Esophagus squamous epithelium (tissue), 5 donors: ENCODE results near the gene GRB2. TPM values are rescaled to one million over a fixed set of nuclear protein-coding genes. Genes with fewer than 3 reads are reported as not detected.
"Not testable (repeated sequence)": the region's sequence is repeated elsewhere in the genome, so short reads cannot be mapped to it uniquely, and the experiment has no call there.

ENCODE experiments used
- DNase-seq: peaks from one replicate; lab custom pipeline; 2025; lab: John Stamatoyannopoulos, UW
- H3K27ac ChIP-seq, 4 donors: fragments of 200-600 bp; sonication (generic); one replicate each; pipeline ENCODE4 v1.5.1; 2016 to 2019; ENCODE audit warnings: mild to moderate bottlenecking in 1 of 4
- H3K27me3 ChIP-seq, 4 donors: fragments of 200-600 bp; sonication (generic); 1 replicate in 3 of 4; 2 replicates in 1 of 4; pipeline versions ENCODE4 v1.5.1 to v1.6.0; 2017 to 2021; ENCODE audit warnings: antibody characterized with exemption in 1 of 4
- H3K36me3 ChIP-seq, 3 donors: fragments of 200-600 bp; sonication (generic); one replicate each; pipeline ENCODE4 v1.5.1; 2016 to 2019
- H3K4me1 ChIP-seq, 3 donors: fragments of 200-600 bp; sonication (generic); one replicate each; pipeline ENCODE4 v1.5.1; 2017 to 2019
- H3K4me3 ChIP-seq, 4 donors: fragments of 200-600 bp; sonication (generic); 1 replicate in 3 of 4; 2 replicates in 1 of 4; pipeline ENCODE4 v1.5.1; 2016 to 2019; ENCODE audit warnings: mild to moderate bottlenecking in 2 of 4, moderate library complexity in 1 of 4
- H3K9me3 ChIP-seq, 3 donors: fragments of 200-600 bp; sonication (generic); one replicate each; pipeline ENCODE4 v1.5.1; 2016 to 2019
- POLR2A ChIP-seq, 4 donors: fragments of 450-650 bp; IDR thresholded peaks; one replicate each; pipeline ENCODE4 v1.6.1; 2017; ENCODE audit warnings: antibody characterized with exemption in 4 of 4, mild to moderate bottlenecking in 4 of 4, moderate library complexity in 3 of 4
- WGBS, 2 donors: methylation state at CpG; one replicate each; pipeline ENCODE4 v1.1.5; 2018; 5-methylcytosine and 5-hydroxymethylcytosine counted together
- intact Hi-C: fragments of 100-400 bp; cut with DNase I; formaldehyde crosslinking; loops from one replicate; pipeline ENCODE4 v1.15.0; 2022
- total RNA-seq, 4 donors: library from RNA; depleted of rRNA; stranded (reverse); fragments of >200 nt; gene quantifications; one replicate each; pipeline ENCODE4 v1.1.0, GENCODE V29; 2016
- TF ChIP-seq, protein P1 (sequence below), 6 experiments: fragments of 450-650 bp in 4 of 6; fragments of 200-600 bp in 2 of 6; sonication (generic) in 2 of 6; IDR thresholded peaks; one replicate each; pipeline ENCODE4 v1.5.1; 2016 to 2019; ENCODE audit warnings: antibody characterized with exemption in 6 of 6, mild to moderate bottlenecking in 4 of 6, moderate library complexity in 4 of 6
- donor health status: DM: yes; HTN: yes; CAD: no.

The GRB2 gene
- total RNA-seq, 4 donors from 2014 or later = 58.9 to 128 (median 107) TPM

DNA sequence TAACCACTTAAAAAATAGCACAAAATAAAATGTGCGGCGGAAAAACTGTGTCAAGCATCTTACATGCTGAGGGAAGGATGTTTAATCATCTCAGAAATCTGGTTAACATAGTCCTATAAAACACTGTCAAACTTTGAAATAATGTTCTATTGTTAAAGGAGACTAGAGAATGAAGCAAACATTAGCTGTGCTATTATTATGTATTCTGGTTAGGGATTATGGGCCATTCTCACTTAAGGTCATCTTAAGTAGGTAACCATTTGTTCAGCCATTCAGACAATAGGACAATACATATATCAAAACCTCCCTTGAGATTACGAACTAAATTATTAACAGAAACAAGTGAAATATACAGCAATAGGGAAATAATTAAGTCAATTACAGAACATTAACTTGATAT, 24.7 kb downstream of the GRB2 start:
- Histone ChIP-seq H3K36me3 (peaks cover 0 to 25% (median 0%) of the 10 kb centered on the region in 3 donors), H3K27me3 (no peaks in the 10 kb centered on the region), H3K27ac (no peak overlapping the region), H3K9me3 (no peaks in the 10 kb centered on the region), H3K4me3 (no peak overlapping the region), H3K4me1 (peaks cover 0 to 48% (median 6%) of the 10 kb centered on the region in 3 donors)
- DNase-seq = no peak
- TF ChIP-seq, protein P1, sequence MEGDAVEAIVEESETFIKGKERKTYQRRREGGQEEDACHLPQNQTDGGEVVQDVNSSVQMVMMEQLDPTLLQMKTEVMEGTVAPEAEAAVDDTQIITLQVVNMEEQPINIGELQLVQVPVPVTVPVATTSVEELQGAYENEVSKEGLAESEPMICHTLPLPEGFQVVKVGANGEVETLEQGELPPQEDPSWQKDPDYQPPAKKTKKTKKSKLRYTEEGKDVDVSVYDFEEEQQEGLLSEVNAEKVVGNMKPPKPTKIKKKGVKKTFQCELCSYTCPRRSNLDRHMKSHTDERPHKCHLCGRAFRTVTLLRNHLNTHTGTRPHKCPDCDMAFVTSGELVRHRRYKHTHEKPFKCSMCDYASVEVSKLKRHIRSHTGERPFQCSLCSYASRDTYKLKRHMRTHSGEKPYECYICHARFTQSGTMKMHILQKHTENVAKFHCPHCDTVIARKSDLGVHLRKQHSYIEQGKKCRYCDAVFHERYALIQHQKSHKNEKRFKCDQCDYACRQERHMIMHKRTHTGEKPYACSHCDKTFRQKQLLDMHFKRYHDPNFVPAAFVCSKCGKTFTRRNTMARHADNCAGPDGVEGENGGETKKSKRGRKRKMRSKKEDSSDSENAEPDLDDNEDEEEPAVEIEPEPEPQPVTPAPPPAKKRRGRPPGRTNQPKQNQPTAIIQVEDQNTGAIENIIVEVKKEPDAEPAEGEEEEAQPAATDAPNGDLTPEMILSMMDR (IDR thresholded peaks at IDR 0.05) = no peak
- no peak for TF ChIP-seq POLR2A (IDR thresholded peaks at IDR 0.05)
- intact Hi-C loops = no loop called here
- WGBS, 2 donors = 64 to 75% methylated on average over 3 of the region's 3 CpGs

DNA sequence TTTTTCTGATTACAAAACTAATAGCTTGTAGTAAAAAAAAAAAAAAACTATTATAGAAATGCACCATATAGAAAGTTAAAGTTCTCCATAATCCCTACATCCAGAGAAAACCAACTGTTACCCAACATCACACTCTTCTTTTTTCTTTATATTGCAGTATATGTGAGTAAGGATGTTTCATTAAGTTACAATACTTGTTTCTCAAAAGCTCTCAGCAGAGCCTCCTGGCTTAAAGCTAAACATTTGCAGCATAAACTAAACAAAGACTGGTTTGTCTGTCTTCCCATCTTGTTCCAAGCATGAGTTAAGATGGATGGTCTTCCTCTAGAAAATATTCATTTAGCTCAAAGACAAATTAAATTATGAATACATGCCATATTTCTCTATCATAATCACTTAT, 25.2 kb downstream of the GRB2 start:
- H3K36me3 ChIP-seq = peaks cover 0 to 26% (median 0%) of the 10 kb centered on the region in 3 donors
- peaks cover 0 to 44% (median 6%) of the 10 kb centered on the region in 3 donors for H3K4me1 ChIP-seq
- no peak overlapping the region for H3K4me3 ChIP-seq
- no peaks in the 10 kb centered on the region for H3K9me3 ChIP-seq
- no peaks in the 10 kb centered on the region for H3K27me3 ChIP-seq
- no peak overlapping the region for H3K27ac ChIP-seq
- intact Hi-C loops = no loop called here
- TF ChIP-seq POLR2A (IDR thresholded peaks at IDR 0.05) = no peak
- TF ChIP-seq, protein P1 (IDR thresholded peaks at IDR 0.05) = no peak
- no peak for DNase-seq

- WGBS, 2 donors = 69 to 94% methylated on average over 1 of the region's 1 CpG
- H3K27me3 ChIP-seq, intact Hi-C loops, DNase-seq, H3K9me3 ChIP-seq, H3K27ac ChIP-seq, H3K4me3 ChIP-seq: not testable (repeated sequence)
- Histone ChIP-seq H3K36me3 (peaks cover 0 to 35% (median 0%) of the 10 kb centered on the region in 3 donors), H3K4me1 (peaks cover 0 to 38% (median 6%) of the 10 kb centered on the region in 3 donors)
These were observed 26.1 kb downstream of the GRB2 start for GRCh38 chr17:75379426-75379825.

DNA sequence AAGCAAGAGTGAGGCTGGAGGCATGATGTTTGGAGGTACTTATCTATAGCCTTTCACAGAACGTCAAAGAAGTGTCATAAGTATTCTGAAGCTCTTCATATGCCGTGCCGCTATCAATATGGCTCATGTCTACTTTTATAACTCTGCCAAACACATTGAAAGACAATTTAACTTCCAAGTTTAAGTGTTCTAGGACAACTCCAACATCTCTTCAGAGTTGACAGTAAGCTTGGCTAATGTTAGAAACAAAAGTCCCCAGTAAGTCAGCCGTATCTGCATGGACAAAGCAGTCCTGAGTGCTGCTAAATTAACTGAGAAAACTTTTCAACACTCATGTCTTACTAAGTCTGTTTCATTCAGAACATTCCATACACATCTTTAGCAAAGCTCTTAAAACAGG, 32.2 kb downstream of the GRB2 start:
- DNase-seq = no peak
- Histone ChIP-seq H3K27me3 (no peaks in the 10 kb centered on the region), H3K4me3 (no peak overlapping the region), H3K9me3 (no peaks in the 10 kb centered on the region), H3K27ac (no peak overlapping the region), H3K36me3 (peaks cover 0 to 39% (median 0%) of the 10 kb centered on the region in 3 donors), H3K4me1 (peaks cover 5 to 38% (median 10%) of the 10 kb centered on the region in 3 donors)
- 73% methylated on average over 4 of the region's 4 CpGs for WGBS, 2 donors
- TF ChIP-seq, protein P1 (IDR thresholded peaks at IDR 0.05) = no peak
- TF ChIP-seq POLR2A (IDR thresholded peaks at IDR 0.05) = no peak
- intact Hi-C loops = no loop called here

DNA sequence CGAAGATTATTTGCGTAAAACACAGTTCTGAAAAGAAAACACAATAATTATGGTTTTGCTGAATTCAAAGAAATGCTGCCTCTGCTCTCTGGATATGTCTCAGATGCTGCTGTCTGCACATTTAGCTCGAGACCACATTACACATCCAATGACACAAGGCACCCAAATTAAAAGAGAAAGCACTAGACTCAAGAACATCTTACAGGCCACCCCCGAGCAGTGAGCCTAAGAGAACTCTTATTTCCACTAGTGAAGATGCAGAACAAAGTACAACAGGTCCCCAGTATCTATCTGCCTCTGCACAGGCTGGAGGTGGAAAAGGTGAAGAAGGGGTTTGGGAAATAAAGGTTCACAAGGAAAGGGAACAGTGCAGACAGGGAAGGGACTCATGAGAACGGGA, 33.5 kb downstream of the GRB2 start:
- 79 to 82% methylated on average over 5 of the region's 5 CpGs for WGBS, 2 donors
- H3K9me3 ChIP-seq = no peaks in the 10 kb centered on the region
- no peak for TF ChIP-seq POLR2A (IDR thresholded peaks at IDR 0.05)
- TF ChIP-seq, protein P1 (IDR thresholded peaks at IDR 0.05) = no peak
- H3K4me1 ChIP-seq = peaks cover 5 to 50% (median 16%) of the 10 kb centered on the region in 3 donors
- no peak overlapping the region for H3K27ac ChIP-seq
- intact Hi-C loops = no loop called here
- H3K36me3 ChIP-seq = peaks cover 0 to 29% (median 0%) of the 10 kb centered on the region in 3 donors
- no peak overlapping the region for H3K4me3 ChIP-seq
- DNase-seq = no peak
- no peaks in the 10 kb centered on the region for H3K27me3 ChIP-seq

DNA sequence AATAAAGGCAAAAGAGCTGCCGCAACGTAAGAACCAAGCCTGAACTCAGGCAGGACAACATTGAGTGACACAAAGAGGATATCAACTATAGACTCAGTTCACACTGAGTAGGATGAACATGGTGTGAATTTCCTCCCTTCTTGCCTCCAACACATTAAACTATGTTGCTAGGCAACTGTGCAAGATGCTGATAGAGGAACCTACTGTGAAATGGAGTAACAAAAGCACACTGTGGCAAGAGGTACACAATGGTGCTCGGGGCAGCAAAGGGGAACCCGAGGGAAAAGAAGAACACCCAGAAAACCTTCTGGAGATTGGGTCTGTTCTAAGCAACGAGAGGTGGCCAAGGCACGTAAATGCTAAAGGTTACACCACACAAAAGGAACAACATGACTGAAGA, 34.1 kb downstream of the GRB2 start:
- peaks cover 0 to 23% (median 0%) of the 10 kb centered on the region in 3 donors for H3K36me3 ChIP-seq
- WGBS, 2 donors = 57 to 77% methylated on average over 6 of the region's 6 CpGs
- H3K27me3 ChIP-seq = no peaks in the 10 kb centered on the region
- intact Hi-C loops = no loop called here
- DNase-seq = no peak
- TF ChIP-seq, protein P1 (IDR thresholded peaks at IDR 0.05) = no peak
- no peak for TF ChIP-seq POLR2A (IDR thresholded peaks at IDR 0.05)
- peaks cover 5 to 56% (median 21%) of the 10 kb centered on the region in 3 donors for H3K4me1 ChIP-seq
- H3K4me3 ChIP-seq = no peak overlapping the region
- H3K27ac ChIP-seq = no peak overlapping the region
- no peaks in the 10 kb centered on the region for H3K9me3 ChIP-seq
